Stimulated activated memory B cell treated with anti-CD40 and anti-IgM and Interleukin-4, amounts not matched to agents 10 μg/mL and 1 μg/mL and 100 μg/mL, for 72 hours (primary cell): ENCODE measurements around the gene BICD1.
"Not testable (repeated sequence)": the region's sequence is repeated elsewhere in the genome, so short reads cannot be mapped to it uniquely, and the experiment has no call there.

Source experiments
- ATAC-seq: fragments of 150-1000 bp; cut with Tn5 transposase; 2 replicates; pipeline ENCODE4 v1.10.0; 2021
- H3K27ac Mint-ChIP-seq: one replicate; pipeline ENCODE4 v1.8.0; 2022; ENCODE audit warnings: mild to moderate bottlenecking, mixed read lengths
- H3K27me3 Mint-ChIP-seq: one replicate; pipeline ENCODE4 v1.8.0; 2022; ENCODE audit warnings: mixed read lengths
- H3K36me3 Mint-ChIP-seq: one replicate; pipeline ENCODE4 v1.8.0; 2022; ENCODE audit warnings: mixed read lengths
- H3K4me1 Mint-ChIP-seq: one replicate; pipeline ENCODE4 v1.8.0; 2022; ENCODE audit warnings: mixed read lengths
- H3K4me3 Mint-ChIP-seq: one replicate; pipeline ENCODE4 v1.8.0; 2022; ENCODE audit warnings: mild to moderate bottlenecking, moderate library complexity, mixed read lengths
- H3K9me3 Mint-ChIP-seq: one replicate; pipeline ENCODE4 v1.8.0; 2022; ENCODE audit warnings: mixed read lengths

Gene BICD1

GRCh38 chr12:32089156-32089555 lies 17.5 kb upstream of the BICD1 start:
- Mint-ChIP-seq H3K36me3 (no peaks in the 10 kb centered on the region), H3K9me3 (no peaks in the 10 kb centered on the region), H3K27ac (no peak overlapping the region), H3K4me3 (no peak overlapping the region), H3K4me1 (peaks cover 3% of the 10 kb centered on the region), H3K27me3 (no peaks in the 10 kb centered on the region)
- ATAC-seq: no peak

GRCh38 chr12:32089586-32089985 lies 17.1 kb upstream of the BICD1 start:
- Mint-ChIP-seq H3K27me3 (no peaks in the 10 kb centered on the region), H3K9me3 (no peaks in the 10 kb centered on the region), H3K27ac (no peak overlapping the region), H3K4me3 (no peak overlapping the region), H3K4me1 (no peaks in the 10 kb centered on the region), H3K36me3 (no peaks in the 10 kb centered on the region)
- no peak for ATAC-seq

GRCh38 chr12:32091696-32092095 lies 15.0 kb upstream of the BICD1 start:
- Mint-ChIP-seq H3K4me1 (no peaks in the 10 kb centered on the region), H3K36me3 (no peaks in the 10 kb centered on the region), H3K27me3 (no peaks in the 10 kb centered on the region), H3K4me3 (no peak overlapping the region), H3K9me3 (no peaks in the 10 kb centered on the region), H3K27ac (no peak overlapping the region)
- no peak for ATAC-seq

- Mint-ChIP-seq H3K27ac (no peak overlapping the region), H3K9me3 (no peaks in the 10 kb centered on the region), H3K27me3 (no peaks in the 10 kb centered on the region), H3K4me1 (no peaks in the 10 kb centered on the region), H3K36me3 (no peaks in the 10 kb centered on the region), H3K4me3 (no peak overlapping the region)
- no peak for ATAC-seq
Measured at GRCh38 chr12:32098112-32098511, 8.5 kb upstream of the BICD1 start.

- H3K4me1 Mint-ChIP-seq, H3K4me3 Mint-ChIP-seq, H3K9me3 Mint-ChIP-seq, H3K27me3 Mint-ChIP-seq, H3K36me3 Mint-ChIP-seq, H3K27ac Mint-ChIP-seq, ATAC-seq: not testable (repeated sequence)
Measured at GRCh38 chr12:32099275-32099674, 7.4 kb upstream of the BICD1 start.

GRCh38 chr12:32100361-32100760 lies 6.3 kb upstream of the BICD1 start:
- Mint-ChIP-seq H3K4me1 (no peaks in the 10 kb centered on the region), H3K4me3 (no peak overlapping the region), H3K27ac (no peak overlapping the region), H3K36me3 (no peaks in the 10 kb centered on the region), H3K27me3 (no peaks in the 10 kb centered on the region), H3K9me3 (no peaks in the 10 kb centered on the region)
- ATAC-seq: no peak

GRCh38 chr12:32100888-32101287 lies 5.8 kb upstream of the BICD1 start:
- Mint-ChIP-seq H3K27ac (no peak overlapping the region), H3K9me3 (no peaks in the 10 kb centered on the region), H3K4me3 (no peak overlapping the region), H3K36me3 (no peaks in the 10 kb centered on the region), H3K27me3 (no peaks in the 10 kb centered on the region), H3K4me1 (peaks cover 2% of the 10 kb centered on the region)
- ATAC-seq: no peak

- Mint-ChIP-seq H3K4me1 (peaks cover 7% of the 10 kb centered on the region), H3K9me3 (no peaks in the 10 kb centered on the region), H3K4me3 (no peak overlapping the region), H3K36me3 (no peaks in the 10 kb centered on the region), H3K27ac (no peak overlapping the region), H3K27me3 (no peaks in the 10 kb centered on the region)
- no peak for ATAC-seq
Measured at GRCh38 chr12:32102234-32102633, 4.4 kb upstream of the BICD1 start.

- no peaks in the 10 kb centered on the region for H3K27me3 Mint-ChIP-seq
- peaks cover 27% of the 10 kb centered on the region for H3K4me1 Mint-ChIP-seq
- no peak overlapping the region for H3K27ac Mint-ChIP-seq
- no peak for ATAC-seq
- H3K9me3 Mint-ChIP-seq: no peaks in the 10 kb centered on the region
- H3K36me3 Mint-ChIP-seq: no peaks in the 10 kb centered on the region
- no peak overlapping the region for H3K4me3 Mint-ChIP-seq
Measured at GRCh38 chr12:32104572-32105355, 1.9 kb upstream of the BICD1 start.

- peak overlapping the region; percentile 80 for H3K4me3 Mint-ChIP-seq
- ATAC-seq: no peak
- H3K4me1 Mint-ChIP-seq: peaks cover 32% of the 10 kb centered on the region
- H3K9me3 Mint-ChIP-seq: no peaks in the 10 kb centered on the region
- no peaks in the 10 kb centered on the region for H3K36me3 Mint-ChIP-seq
- no peaks in the 10 kb centered on the region for H3K27me3 Mint-ChIP-seq
- peak overlapping the region; percentile 95 for H3K27ac Mint-ChIP-seq
Measured at GRCh38 chr12:32105986-32106516, 596 bp upstream of the BICD1 start.

GRCh38 chr12:32107359-32108267 lies 966 bp downstream of the BICD1 start:
- Mint-ChIP-seq H3K4me1 (peaks cover 32% of the 10 kb centered on the region), H3K36me3 (peaks cover 7% of the 10 kb centered on the region), H3K9me3 (no peaks in the 10 kb centered on the region), H3K4me3 (peak overlapping the region; percentile 97), H3K27ac (peak overlapping the region; percentile 95), H3K27me3 (no peaks in the 10 kb centered on the region)
- peak; percentile 3 for ATAC-seq

- H3K36me3 Mint-ChIP-seq: peaks cover 12% of the 10 kb centered on the region
- H3K4me1 Mint-ChIP-seq: peaks cover 32% of the 10 kb centered on the region
- ATAC-seq: no peak
Measured at GRCh38 chr12:32108787-32109186, 2.1 kb downstream of the BICD1 start.

GRCh38 chr12:32110417-32110816 lies 3.8 kb downstream of the BICD1 start:
- Mint-ChIP-seq H3K36me3 (peaks cover 12% of the 10 kb centered on the region), H3K4me1 (peaks cover 37% of the 10 kb centered on the region), H3K4me3 (no peak overlapping the region), H3K27me3 (no peaks in the 10 kb centered on the region), H3K9me3 (no peaks in the 10 kb centered on the region), H3K27ac (no peak overlapping the region)
- no peak for ATAC-seq

More at GRCh38 chr12:32108787-32109186, 2.1 kb downstream of the BICD1 start:
- Mint-ChIP-seq H3K27ac (no peak overlapping the region), H3K9me3 (no peaks in the 10 kb centered on the region), H3K27me3 (no peaks in the 10 kb centered on the region), H3K4me3 (peak overlapping the region; percentile 49)

- ATAC-seq: no peak
- Mint-ChIP-seq H3K9me3 (no peaks in the 10 kb centered on the region), H3K4me1 (peaks cover 40% of the 10 kb centered on the region)
Measured at GRCh38 chr12:32110942-32111341, 4.3 kb downstream of the BICD1 start.

GRCh38 chr12:32115404-32116104 lies 8.9 kb downstream of the BICD1 start:
- no peak overlapping the region for H3K4me3 Mint-ChIP-seq
- H3K27me3 Mint-ChIP-seq: no peaks in the 10 kb centered on the region
- H3K9me3 Mint-ChIP-seq: no peaks in the 10 kb centered on the region
- H3K4me1 Mint-ChIP-seq: peaks cover 23% of the 10 kb centered on the region
- H3K36me3 Mint-ChIP-seq: peaks cover 19% of the 10 kb centered on the region
- no peak overlapping the region for H3K27ac Mint-ChIP-seq
- no peak for ATAC-seq

More at GRCh38 chr12:32110942-32111341, 4.3 kb downstream of the BICD1 start:
- no peaks in the 10 kb centered on the region for H3K27me3 Mint-ChIP-seq
- H3K4me3 Mint-ChIP-seq: no peak overlapping the region
- no peak overlapping the region for H3K27ac Mint-ChIP-seq
- peaks cover 12% of the 10 kb centered on the region for H3K36me3 Mint-ChIP-seq
